ENCODE measurements around the gene RAX2.
"Not testable (repeated sequence)": the region's sequence is repeated elsewhere in the genome, so short reads cannot be mapped to it uniquely, and the experiment has no call there.

DNA sequence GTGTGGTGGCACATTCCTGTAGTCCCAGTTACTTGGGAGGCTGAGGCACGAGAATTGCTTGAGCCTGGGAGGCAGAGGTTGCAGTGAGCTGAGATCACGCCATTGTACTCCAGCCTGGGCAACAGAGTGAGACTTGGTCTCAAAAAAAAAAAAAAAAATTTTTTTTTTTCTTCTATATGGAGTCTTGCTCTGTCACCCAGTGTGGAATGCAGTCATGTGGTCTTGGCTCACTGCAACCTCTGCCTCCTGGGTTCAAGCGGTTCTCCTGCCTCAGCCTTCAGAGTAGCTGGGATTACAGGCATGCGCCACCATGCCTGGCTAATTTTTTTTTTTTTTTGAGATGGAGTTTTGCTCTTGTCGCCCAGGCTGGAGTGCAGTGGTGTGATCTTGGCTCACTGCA lies 6.3 kb downstream of the RAX2 start:
- TF ChIP-seq, protein P1, sequence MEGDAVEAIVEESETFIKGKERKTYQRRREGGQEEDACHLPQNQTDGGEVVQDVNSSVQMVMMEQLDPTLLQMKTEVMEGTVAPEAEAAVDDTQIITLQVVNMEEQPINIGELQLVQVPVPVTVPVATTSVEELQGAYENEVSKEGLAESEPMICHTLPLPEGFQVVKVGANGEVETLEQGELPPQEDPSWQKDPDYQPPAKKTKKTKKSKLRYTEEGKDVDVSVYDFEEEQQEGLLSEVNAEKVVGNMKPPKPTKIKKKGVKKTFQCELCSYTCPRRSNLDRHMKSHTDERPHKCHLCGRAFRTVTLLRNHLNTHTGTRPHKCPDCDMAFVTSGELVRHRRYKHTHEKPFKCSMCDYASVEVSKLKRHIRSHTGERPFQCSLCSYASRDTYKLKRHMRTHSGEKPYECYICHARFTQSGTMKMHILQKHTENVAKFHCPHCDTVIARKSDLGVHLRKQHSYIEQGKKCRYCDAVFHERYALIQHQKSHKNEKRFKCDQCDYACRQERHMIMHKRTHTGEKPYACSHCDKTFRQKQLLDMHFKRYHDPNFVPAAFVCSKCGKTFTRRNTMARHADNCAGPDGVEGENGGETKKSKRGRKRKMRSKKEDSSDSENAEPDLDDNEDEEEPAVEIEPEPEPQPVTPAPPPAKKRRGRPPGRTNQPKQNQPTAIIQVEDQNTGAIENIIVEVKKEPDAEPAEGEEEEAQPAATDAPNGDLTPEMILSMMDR (IDR thresholded peaks at IDR 0.05; ENCODE audit: borderline replicate concordance, extremely low read depth, low read length, poor library complexity, severe bottlenecking): not testable (repeated sequence)
- not testable (repeated sequence) for TF ChIP-seq EZH2 (IDR thresholded peaks at IDR 0.05; ENCODE audit: borderline replicate concordance, low read depth, low read length, severe bottlenecking)

Measured in DND-41 (cell line).